Retinal pigment epithelial cell (primary cell): Measurements from ENCODE around the gene HSPA5.
"Not testable (repeated sequence)": the region's sequence is repeated elsewhere in the genome, so short reads cannot be mapped to it uniquely, and the experiment has no call there.

Source experiments
- DNase-seq: peaks from one replicate; pipeline ENCODE4 v3.0.0-alpha.2; 2010; ENCODE audit warnings: low read depth
- H3K4me3 ChIP-seq: 2 replicates; pipeline ENCODE4 v1.5.1; 2011; ENCODE audit warnings: mild to moderate bottlenecking, low read length, control low read depth, moderate library complexity
- CTCF ChIP-seq: conservative IDR thresholded peaks from 2 replicates; pipeline ENCODE4 v1.5.1; 2011; ENCODE audit warnings: low read depth, low read length, control low read depth, inconsistent platforms

The HSPA5 gene

DNA sequence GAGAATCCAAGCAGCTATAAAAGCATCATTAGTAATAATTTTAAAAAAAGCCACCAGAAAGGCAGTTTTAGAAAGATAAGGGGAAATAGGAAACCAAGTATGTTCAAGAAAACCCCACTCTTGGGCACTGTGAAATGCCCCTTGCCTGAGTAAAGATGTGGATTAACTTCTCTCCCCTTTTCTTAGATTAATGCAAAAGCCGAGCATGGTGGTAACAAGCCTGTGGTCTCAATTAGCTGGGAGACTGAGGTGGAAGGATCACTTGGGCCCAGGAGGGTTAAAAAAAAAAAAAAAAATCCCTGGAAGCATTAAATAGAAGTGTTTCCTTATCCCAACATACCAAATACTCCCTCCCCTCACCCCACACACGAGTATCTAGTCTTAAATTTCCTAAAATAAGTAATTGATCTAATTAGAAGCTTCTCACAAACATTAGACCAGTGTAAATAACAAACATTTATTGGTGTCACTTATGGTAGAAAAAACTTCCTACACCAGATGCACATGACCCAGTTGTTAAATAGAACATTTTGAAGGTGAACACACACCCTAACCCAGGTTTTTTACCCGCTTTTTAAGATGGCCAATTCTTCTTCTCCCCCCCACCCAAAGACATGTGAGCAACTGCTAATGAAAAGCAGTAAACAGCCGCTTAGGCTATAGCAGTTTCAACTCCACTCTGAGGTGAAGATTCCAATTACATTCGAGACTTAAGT, 5.2 kb downstream of the HSPA5 start:
- peak overlapping the region; percentile 33 for H3K4me3 ChIP-seq
- DNase-seq: no peak
- no peak for TF ChIP-seq CTCF

DNA sequence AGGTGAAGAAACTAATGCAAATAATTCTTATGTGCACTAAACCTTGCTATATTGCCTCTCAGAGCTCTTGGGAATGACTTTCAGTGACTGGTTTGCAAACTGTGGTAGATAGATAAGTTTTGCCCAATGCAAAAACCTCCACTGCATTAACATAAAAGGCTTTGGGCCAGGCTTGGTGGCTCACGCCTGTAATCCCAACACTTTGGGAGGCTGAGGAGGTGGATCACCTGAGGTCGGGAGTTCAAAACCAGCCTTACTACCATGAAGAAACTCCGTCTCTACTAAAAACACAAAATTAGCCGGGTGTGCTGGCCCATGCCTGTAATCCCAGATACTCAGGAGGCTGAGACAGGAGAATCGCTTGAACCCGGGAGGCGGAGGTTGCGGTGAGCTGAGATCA, 7.0 kb downstream of the HSPA5 start:
- not testable (repeated sequence) for H3K4me3 ChIP-seq, DNase-seq

- TF ChIP-seq CTCF: no peak
- peak; percentile 72 for DNase-seq
- H3K4me3 ChIP-seq: no peak overlapping the region
Measured at GRCh38 chr9:125233678-125234077, 7.5 kb downstream of the HSPA5 start.

- no peak overlapping the region for H3K4me3 ChIP-seq
Measured at GRCh38 chr9:125227761-125228160, 13.4 kb downstream of the HSPA5 start.

DNA sequence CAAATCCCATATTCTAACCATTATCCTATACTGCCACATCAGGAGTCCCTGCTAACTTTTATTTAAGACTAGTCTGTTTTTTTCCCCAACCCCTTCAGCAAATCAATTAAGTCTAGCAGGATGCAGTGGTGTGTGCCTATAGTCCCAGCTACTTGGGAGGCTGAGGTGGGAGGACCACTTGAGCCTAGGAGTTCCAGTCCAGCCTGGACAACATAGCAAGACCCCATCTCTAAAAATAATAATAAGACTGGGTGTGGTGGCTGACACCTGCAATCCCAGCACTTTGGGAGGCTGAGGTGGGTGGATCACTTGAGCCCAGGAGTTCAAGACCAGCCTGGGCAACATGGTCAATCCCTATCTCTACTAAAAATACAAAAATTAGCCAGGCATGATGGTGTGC, 16.3 kb downstream of the HSPA5 start:
- DNase-seq, H3K4me3 ChIP-seq: not testable (repeated sequence)

More at GRCh38 chr9:125227761-125228160, 13.4 kb downstream of the HSPA5 start:
- DNase-seq: no peak
- TF ChIP-seq CTCF: no peak

DNA sequence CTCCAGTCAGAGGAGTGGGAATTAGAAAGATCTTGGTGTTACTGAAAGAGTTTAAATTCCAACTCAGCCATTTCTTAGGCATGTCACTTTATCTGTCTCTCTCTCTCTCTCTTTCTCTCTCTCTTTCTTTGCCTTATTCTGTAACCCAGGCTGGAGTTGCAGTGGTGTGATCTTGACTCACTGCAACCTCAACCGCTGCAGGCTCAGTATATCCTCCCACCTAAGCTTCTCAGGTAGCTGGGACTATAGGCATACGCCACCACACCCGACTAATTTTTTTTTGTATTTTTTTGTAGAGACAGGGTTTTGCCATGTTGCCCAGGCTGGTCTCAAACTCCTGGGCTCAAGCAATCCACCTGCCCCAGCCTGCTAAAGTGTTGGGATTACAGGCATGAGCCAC, 22.5 kb downstream of the HSPA5 start:
- TF ChIP-seq CTCF: no peak
- H3K4me3 ChIP-seq: no peak overlapping the region
- DNase-seq: no peak

DNA sequence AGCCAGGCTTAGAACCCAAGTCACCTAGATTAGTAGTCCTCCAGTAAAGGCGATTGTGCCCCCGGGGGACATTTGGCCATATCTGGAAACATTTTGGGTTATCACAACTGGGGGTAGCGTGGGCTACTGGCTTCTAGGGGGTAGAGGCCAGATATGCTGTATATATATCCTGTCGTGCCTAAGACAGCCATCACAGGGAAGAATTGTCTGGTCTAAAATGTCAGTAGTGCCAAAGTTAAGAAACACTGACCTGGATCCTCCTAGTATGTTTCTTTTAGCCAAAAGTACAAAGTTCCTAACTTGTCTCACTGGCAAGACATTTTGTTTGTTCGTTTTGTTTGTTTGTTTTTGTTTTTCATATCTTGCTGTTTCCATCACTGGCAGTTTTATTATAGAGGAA, 27.0 kb downstream of the HSPA5 start:
- no peak for TF ChIP-seq CTCF
- no peak overlapping the region for H3K4me3 ChIP-seq
- DNase-seq: no peak

DNA sequence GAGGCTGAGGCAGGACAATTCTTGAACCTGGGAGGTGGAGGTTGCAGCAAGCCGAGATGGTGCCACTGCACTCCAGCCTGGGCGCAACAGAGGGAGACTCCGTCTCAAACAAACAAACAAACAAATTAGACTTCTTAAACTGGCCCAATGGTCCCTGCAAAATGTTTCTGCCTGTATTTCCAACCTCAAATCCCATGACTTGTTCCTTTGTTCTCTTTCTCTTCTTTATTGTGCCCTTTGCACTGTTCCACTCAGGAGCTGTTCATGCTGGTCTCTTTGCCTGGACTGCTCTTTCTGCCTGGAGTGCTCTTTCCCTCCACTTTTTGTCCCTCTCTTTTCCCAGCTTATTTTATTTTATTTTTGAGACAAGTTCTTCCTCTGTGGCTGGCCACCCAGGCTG, 36.7 kb downstream of the HSPA5 start:
- no peak for TF ChIP-seq CTCF
- no peak for DNase-seq
- H3K4me3 ChIP-seq: no peak overlapping the region
